Parathyroid adenoma (tissue), 2 donors: Measurements from ENCODE around the gene HGS.

Experiments
- H2AFZ ChIP-seq: fragments of 300-600 bp; sonication (generic); one replicate; pipeline ENCODE4 v1.7.0; 2017; ENCODE audit warnings: antibody characterized with exemption, mild to moderate bottlenecking
- H3K27ac ChIP-seq: fragments of 300-600 bp; sonication (generic); one replicate; pipeline ENCODE4 v1.7.0; 2017
- H3K27me3 ChIP-seq: fragments of 300-600 bp; sonication (generic); one replicate; pipeline ENCODE4 v1.7.0; 2017; ENCODE audit warnings: low read length; ENCODE audit not compliant: control insufficient read depth, insufficient read depth
- H3K36me3 ChIP-seq: fragments of 300-600 bp; sonication (generic); one replicate; pipeline ENCODE4 v1.7.0; 2017; ENCODE audit warnings: low read length; ENCODE audit not compliant: control insufficient read depth, insufficient read depth
- H3K4me1 ChIP-seq: fragments of 300-600 bp; sonication (generic); one replicate; pipeline ENCODE4 v1.7.0; 2017; ENCODE audit warnings: control low read depth
- H3K4me2 ChIP-seq: fragments of 300-600 bp; sonication (generic); one replicate; pipeline ENCODE4 v1.7.0; 2017; ENCODE audit warnings: low read length
- H3K4me3 ChIP-seq: fragments of 300-600 bp; sonication (generic); one replicate; pipeline ENCODE4 v1.7.0; 2017; ENCODE audit warnings: low read depth, low read length
- H3K79me2 ChIP-seq: fragments of 300-600 bp; sonication (generic); one replicate; pipeline ENCODE4 v1.7.0; 2017; ENCODE audit warnings: control low read depth
- H3K9ac ChIP-seq: fragments of 300-600 bp; sonication (generic); one replicate; pipeline ENCODE4 v1.7.0; 2017; ENCODE audit warnings: mild to moderate bottlenecking
- H3K9me3 ChIP-seq: fragments of 300-600 bp; sonication (generic); one replicate; pipeline ENCODE4 v1.7.0; 2017; ENCODE audit warnings: low read length; ENCODE audit not compliant: control insufficient read depth
- TF ChIP-seq, protein P1 (sequence below): fragments of 300-600 bp; sonication (generic); IDR thresholded peaks from one replicate; pipeline ENCODE4 v1.7.0; 2017; ENCODE audit warnings: antibody characterized with exemption, mild to moderate bottlenecking
- donor health status: primary hyperparathyroidism.

The HGS gene

DNA sequence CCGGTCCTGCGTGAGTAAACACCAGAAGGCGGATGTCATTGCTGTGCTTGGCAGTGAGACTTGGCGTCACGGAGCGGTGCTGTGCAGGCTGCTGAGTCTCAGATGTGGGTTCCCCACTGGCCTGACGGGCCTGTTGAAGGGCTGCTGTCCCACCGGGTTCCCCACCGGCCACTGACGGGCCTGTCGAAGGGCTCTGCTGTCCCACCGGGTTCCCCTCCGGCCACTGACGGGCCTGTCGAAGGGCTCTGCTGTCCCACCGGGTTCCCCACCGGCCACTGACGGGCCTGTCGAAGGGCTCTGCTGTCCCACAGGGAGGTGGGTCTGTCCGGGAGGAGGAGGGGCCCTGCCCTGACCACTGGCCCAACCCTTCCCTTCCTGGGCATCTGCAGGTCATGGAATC lies 2.8 kb downstream of the HGS start:
- TF ChIP-seq, protein P1, sequence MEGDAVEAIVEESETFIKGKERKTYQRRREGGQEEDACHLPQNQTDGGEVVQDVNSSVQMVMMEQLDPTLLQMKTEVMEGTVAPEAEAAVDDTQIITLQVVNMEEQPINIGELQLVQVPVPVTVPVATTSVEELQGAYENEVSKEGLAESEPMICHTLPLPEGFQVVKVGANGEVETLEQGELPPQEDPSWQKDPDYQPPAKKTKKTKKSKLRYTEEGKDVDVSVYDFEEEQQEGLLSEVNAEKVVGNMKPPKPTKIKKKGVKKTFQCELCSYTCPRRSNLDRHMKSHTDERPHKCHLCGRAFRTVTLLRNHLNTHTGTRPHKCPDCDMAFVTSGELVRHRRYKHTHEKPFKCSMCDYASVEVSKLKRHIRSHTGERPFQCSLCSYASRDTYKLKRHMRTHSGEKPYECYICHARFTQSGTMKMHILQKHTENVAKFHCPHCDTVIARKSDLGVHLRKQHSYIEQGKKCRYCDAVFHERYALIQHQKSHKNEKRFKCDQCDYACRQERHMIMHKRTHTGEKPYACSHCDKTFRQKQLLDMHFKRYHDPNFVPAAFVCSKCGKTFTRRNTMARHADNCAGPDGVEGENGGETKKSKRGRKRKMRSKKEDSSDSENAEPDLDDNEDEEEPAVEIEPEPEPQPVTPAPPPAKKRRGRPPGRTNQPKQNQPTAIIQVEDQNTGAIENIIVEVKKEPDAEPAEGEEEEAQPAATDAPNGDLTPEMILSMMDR = no peak
- H3K4me3 ChIP-seq = no peak overlapping the region
- H2AFZ ChIP-seq = no peak overlapping the region
- peaks cover 56% of the 10 kb centered on the region for H3K79me2 ChIP-seq
- no peaks in the 10 kb centered on the region for H3K9me3 ChIP-seq
- H3K27me3 ChIP-seq = no peaks in the 10 kb centered on the region
- H3K4me1 ChIP-seq = peaks cover 11% of the 10 kb centered on the region
- no peak overlapping the region for H3K27ac ChIP-seq
- no peaks in the 10 kb centered on the region for H3K36me3 ChIP-seq
- no peak overlapping the region for H3K9ac ChIP-seq
- no peak overlapping the region for H3K4me2 ChIP-seq

DNA sequence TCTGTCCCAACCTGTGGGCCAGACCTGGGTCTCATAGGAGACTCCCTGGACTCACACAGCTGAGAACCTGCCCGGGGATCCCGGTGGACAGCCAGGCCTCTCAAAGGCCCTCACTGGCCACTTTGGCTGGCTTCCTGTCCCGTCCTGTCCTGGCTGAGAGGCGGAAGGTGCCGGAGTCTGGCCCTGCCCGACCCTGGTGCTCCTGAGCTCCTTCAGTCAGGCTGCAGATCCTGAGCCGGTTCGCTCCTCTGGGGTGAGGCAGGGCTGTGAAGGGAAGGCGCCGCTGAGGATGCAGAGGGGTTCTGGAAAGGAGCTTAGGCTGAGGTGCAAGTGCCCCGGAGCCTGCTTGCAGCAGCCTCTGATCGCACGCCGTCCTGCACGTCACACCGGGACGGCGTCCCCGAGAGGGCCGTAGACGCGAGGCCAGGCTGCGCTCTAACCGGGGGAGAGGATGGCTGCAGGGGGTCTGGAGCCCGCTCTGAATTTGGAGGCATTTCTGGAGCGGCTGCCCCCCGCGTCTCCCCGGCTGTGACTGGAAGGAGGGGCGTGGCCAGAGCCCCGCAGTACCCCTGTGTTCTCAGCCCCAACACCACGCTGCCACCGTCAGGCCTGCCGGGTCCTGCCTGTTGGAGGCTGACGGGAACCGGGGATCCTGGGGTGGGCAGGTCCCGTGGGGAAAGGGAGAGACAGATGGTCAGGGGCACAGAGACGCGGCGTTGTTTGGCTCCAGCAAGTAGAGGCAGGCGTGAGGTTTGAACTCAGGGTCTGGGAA lies 4.1 kb downstream of the HGS start:
- no peaks in the 10 kb centered on the region for H3K27me3 ChIP-seq
- no peaks in the 10 kb centered on the region for H3K36me3 ChIP-seq
- H3K79me2 ChIP-seq = peaks cover 61% of the 10 kb centered on the region
- peaks cover 11% of the 10 kb centered on the region for H3K4me1 ChIP-seq
- no peak overlapping the region for H2AFZ ChIP-seq
- H3K4me3 ChIP-seq = no peak overlapping the region
- TF ChIP-seq, protein P1 = no peak
- no peaks in the 10 kb centered on the region for H3K9me3 ChIP-seq
- no peak overlapping the region for H3K4me2 ChIP-seq
- H3K27ac ChIP-seq = no peak overlapping the region
- H3K9ac ChIP-seq = no peak overlapping the region

DNA sequence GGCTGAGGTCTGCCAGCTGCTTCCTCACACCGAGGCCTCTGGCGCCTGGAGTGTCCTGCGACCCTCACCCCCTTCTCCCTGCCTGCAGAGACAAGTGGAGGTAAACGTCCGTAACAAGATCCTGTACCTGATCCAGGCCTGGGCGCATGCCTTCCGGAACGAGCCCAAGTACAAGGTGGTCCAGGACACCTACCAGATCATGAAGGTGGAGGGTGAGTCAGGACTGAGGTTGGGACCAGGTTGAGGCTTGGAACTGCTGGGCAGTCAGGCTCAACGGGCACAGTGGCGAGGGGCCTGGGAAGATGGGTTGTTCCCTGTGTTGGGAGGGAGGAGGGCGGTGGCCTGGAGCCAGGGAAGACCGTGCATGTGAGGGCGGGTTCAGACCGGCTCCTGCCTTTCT lies 4.8 kb downstream of the HGS start:
- H2AFZ ChIP-seq = no peak overlapping the region
- H3K9ac ChIP-seq = no peak overlapping the region
- TF ChIP-seq, protein P1 = no peak
- H3K4me1 ChIP-seq = peaks cover 11% of the 10 kb centered on the region
- H3K4me2 ChIP-seq = no peak overlapping the region
- no peaks in the 10 kb centered on the region for H3K36me3 ChIP-seq
- peaks cover 57% of the 10 kb centered on the region for H3K79me2 ChIP-seq
- no peak overlapping the region for H3K4me3 ChIP-seq
- H3K27me3 ChIP-seq = no peaks in the 10 kb centered on the region
- H3K9me3 ChIP-seq = no peaks in the 10 kb centered on the region
- H3K27ac ChIP-seq = no peak overlapping the region

DNA sequence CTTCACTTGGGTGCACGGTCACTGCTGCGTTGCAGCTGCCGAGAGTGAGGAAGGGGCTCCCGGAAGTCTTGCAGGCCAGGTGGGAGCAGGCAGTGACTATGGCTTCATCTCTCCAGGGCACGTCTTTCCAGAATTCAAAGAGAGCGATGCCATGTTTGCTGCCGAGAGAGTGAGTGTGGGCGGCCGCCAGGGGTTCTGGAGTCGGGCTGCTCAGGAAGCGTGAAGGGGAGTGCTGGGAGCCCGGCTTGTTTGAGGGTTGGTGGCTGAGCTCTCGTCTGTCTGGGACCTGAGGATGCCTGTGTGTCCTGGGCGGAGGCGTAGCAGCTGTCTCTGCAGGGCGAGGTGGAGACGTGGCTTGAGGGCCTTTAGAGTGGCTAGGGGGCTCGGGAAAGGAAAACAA lies 6.3 kb downstream of the HGS start:
- TF ChIP-seq, protein P1 = no peak
- no peaks in the 10 kb centered on the region for H3K36me3 ChIP-seq

DNA sequence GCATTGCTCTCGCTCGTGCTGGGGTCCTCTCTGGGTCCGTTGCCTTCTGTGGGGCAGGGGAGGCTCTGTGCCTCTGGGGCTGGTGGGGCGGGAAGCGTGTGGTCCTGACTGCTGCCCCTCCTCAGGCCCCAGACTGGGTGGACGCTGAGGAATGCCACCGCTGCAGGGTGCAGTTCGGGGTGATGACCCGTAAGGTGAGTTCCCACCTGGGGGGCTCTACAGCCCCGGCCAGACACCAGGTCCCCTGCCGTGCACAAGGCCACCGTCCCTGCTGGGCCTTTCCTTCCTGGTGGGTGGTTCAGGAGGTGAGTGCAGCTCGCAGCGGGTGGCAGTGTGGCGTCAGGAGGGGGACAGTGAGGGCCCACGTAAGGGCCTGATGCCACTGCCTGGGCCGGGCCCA lies 6.7 kb downstream of the HGS start:
- peaks cover under 1% of the 10 kb centered on the region for H3K4me1 ChIP-seq
- H2AFZ ChIP-seq = no peak overlapping the region
- H3K4me3 ChIP-seq = no peak overlapping the region
- no peak overlapping the region for H3K4me2 ChIP-seq
- no peak overlapping the region for H3K9ac ChIP-seq
- H3K27me3 ChIP-seq = no peaks in the 10 kb centered on the region
- no peaks in the 10 kb centered on the region for H3K36me3 ChIP-seq
- TF ChIP-seq, protein P1 = no peak
- H3K27ac ChIP-seq = no peak overlapping the region
- H3K9me3 ChIP-seq = no peaks in the 10 kb centered on the region
- peaks cover 54% of the 10 kb centered on the region for H3K79me2 ChIP-seq

More for the DNA sequence above, 6.3 kb downstream of the HGS start:
- Histone ChIP-seq H3K79me2 (peaks cover 57% of the 10 kb centered on the region), H2AFZ (no peak overlapping the region), H3K9ac (no peak overlapping the region), H3K27ac (no peak overlapping the region), H3K27me3 (no peaks in the 10 kb centered on the region), H3K4me1 (peaks cover 5% of the 10 kb centered on the region), H3K4me2 (no peak overlapping the region), H3K9me3 (no peaks in the 10 kb centered on the region), H3K4me3 (no peak overlapping the region)
